K562 (cell line): ENCODE data around the gene RPS28. TPM values are rescaled to one million over a fixed set of nuclear protein-coding genes. Genes with fewer than 3 reads are reported as not detected.
A peak's percentile ranks its signal among the peaks of the same experiment; 100 is the strongest.

Experiments used
- ADNP ChIP-seq: fragments of 200-800 bp; sonication (Bioruptor generic); IDR thresholded peaks from 2 replicates; pipeline ENCODE4 v1.6.1; 2016; ENCODE audit warnings: missing genetic modification characterization, missing compliant biosample characterization
- CHD2 ChIP-seq: IDR thresholded peaks from 2 replicates; pipeline ENCODE4 v1.6.1; 2011; ENCODE audit warnings: low read depth, low read length
- EGR1 ChIP-seq: fragments of 450-650 bp; conservative IDR thresholded peaks from 2 replicates; pipeline ENCODE4 v1.6.1; 2017; ENCODE audit warnings: mild to moderate bottlenecking
- ILF3 ChIP-seq: fragments of 450-650 bp; IDR thresholded peaks from 2 replicates; pipeline ENCODE4 v1.6.1; 2018; ENCODE audit warnings: antibody characterized with exemption, mild to moderate bottlenecking, moderate library complexity, borderline replicate concordance
- JUN ChIP-seq, 2 experiments: sonication (generic) in 1 of 2; formaldehyde crosslinking in 1 of 2; IDR thresholded peaks; 2 replicates each; pipeline versions ENCODE4 v1.6.1 to v1.8.0; 2012 to 2022; ENCODE audit warnings: borderline replicate concordance in 2 of 2, mild to moderate bottlenecking in 2 of 2, improper control_type of control experiment in 1 of 2, low read depth in 1 of 2, low read length in 1 of 2, missing genetic modification reagents in 1 of 2
- MYBL2 ChIP-seq, 2 experiments: fragments of 450-650 bp in 1 of 2; sonication (generic) in 1 of 2; formaldehyde crosslinking in 1 of 2; IDR thresholded peaks; 2 replicates each; pipeline versions ENCODE4 v1.6.1 to v1.8.1; 2017 to 2022; ENCODE audit warnings: borderline replicate concordance in 1 of 2, inconsistent platforms in 1 of 2, low read depth in 1 of 2, mild to moderate bottlenecking in 1 of 2, missing genetic modification reagents in 1 of 2, moderate library complexity in 1 of 2
- NFE2 ChIP-seq: IDR thresholded peaks from 2 replicates; pipeline ENCODE4 v1.6.1; 2014; ENCODE audit warnings: antibody characterized with exemption, low read depth
- NFE2L1 ChIP-seq: fragments of 450-650 bp; IDR thresholded peaks from 2 replicates; pipeline ENCODE4 v1.6.1; 2016; ENCODE audit warnings: missing genetic modification characterization, low read depth, mild to moderate bottlenecking, missing compliant biosample characterization, moderate library complexity, borderline replicate concordance
- NFIC ChIP-seq: fragments of 450-650 bp; IDR thresholded peaks from 2 replicates; pipeline ENCODE4 v1.6.1; 2017; ENCODE audit warnings: mild to moderate bottlenecking, inconsistent platforms
- PPARD ChIP-seq: fragments of 250-450 bp; sonication (Bioruptor Pico); IDR thresholded peaks from 2 replicates; pipeline ENCODE4 v1.8.0; 2022; ENCODE audit warnings: inconsistent platforms, mild to moderate bottlenecking, moderate library complexity
- PTBP1 ChIP-seq: fragments of 200-400 bp; formaldehyde crosslinking; IDR thresholded peaks from 2 replicates; pipeline ENCODE4 v1.6.1; 2017; ENCODE audit warnings: low read depth, low read length
- RBFOX2 ChIP-seq: fragments of 200-400 bp; formaldehyde crosslinking; IDR thresholded peaks from 2 replicates; pipeline ENCODE4 v1.6.1; 2017; ENCODE audit warnings: low read depth, mild to moderate bottlenecking, low read length, moderate library complexity
- RBM22 ChIP-seq: fragments of 200-400 bp; formaldehyde crosslinking; IDR thresholded peaks from 2 replicates; pipeline ENCODE4 v1.6.1; 2018; ENCODE audit warnings: low read length, low read depth; ENCODE audit not compliant: poor library complexity, severe bottlenecking
- SIN3A ChIP-seq, 2 experiments: fragments of 150-350 bp in 1 of 2; IDR thresholded peaks; 2 replicates each; pipeline ENCODE4 v1.6.1; 2011 to 2016; ENCODE audit warnings: borderline replicate concordance in 2 of 2, low read depth in 2 of 2, low read length in 2 of 2, mild to moderate bottlenecking in 2 of 2, moderate library complexity in 2 of 2; ENCODE audit not compliant: control insufficient read depth in 1 of 2
- TAF15 ChIP-seq: fragments of 200-400 bp; formaldehyde crosslinking; IDR thresholded peaks from 2 replicates; pipeline ENCODE4 v1.6.1; 2017; ENCODE audit warnings: mild to moderate bottlenecking, low read depth, low read length, moderate library complexity
- TEAD2 ChIP-seq: fragments of 450-650 bp; IDR thresholded peaks from 2 replicates; pipeline ENCODE4 v1.6.1; 2016; ENCODE audit warnings: missing genetic modification characterization, control low read depth, missing compliant biosample characterization
- THAP7 ChIP-seq: fragments of 250-450 bp; sonication (Bioruptor Pico); IDR thresholded peaks from 2 replicates; pipeline ENCODE4 v1.5.0; 2021
- ZBTB1 ChIP-seq: sonication (generic); formaldehyde crosslinking; IDR thresholded peaks from 2 replicates; pipeline ENCODE4 v1.8.1; 2023; ENCODE audit warnings: missing genetic modification reagents, low read depth, mild to moderate bottlenecking, borderline replicate concordance
- ZC3H4 ChIP-seq: sonication (generic); formaldehyde crosslinking; IDR thresholded peaks from 2 replicates; pipeline ENCODE4 v1.9.0; 2021; ENCODE audit warnings: missing genetic modification reagents, borderline replicate concordance
- ZFP1 ChIP-seq: fragments of 450-650 bp; formaldehyde crosslinking; IDR thresholded peaks from 2 replicates; pipeline ENCODE4 v1.4.0; 2020; ENCODE audit warnings: mild to moderate bottlenecking, mixed read lengths
- ZKSCAN3 ChIP-seq: fragments of 250-450 bp; sonication (Bioruptor Pico); IDR thresholded peaks from 2 replicates; pipeline ENCODE4 v1.4.0; 2020
- ZNF12 ChIP-seq: sonication (generic); formaldehyde crosslinking; IDR thresholded peaks from 2 replicates; pipeline ENCODE4 v1.4.0; 2020; ENCODE audit warnings: mild to moderate bottlenecking, missing genetic modification reagents
- ZSCAN29 ChIP-seq: fragments of 450-650 bp; IDR thresholded peaks from 2 replicates; pipeline ENCODE4 v1.6.1; 2017
- ZZZ3 ChIP-seq: fragments of 450-650 bp; IDR thresholded peaks from 2 replicates; pipeline ENCODE4 v1.6.1; 2016; ENCODE audit warnings: antibody characterized with exemption, mild to moderate bottlenecking, moderate library complexity
- polyA plus RNA-seq, 8 experiments: library from polyadenylated mRNA; depleted of rRNA in 4 of 8; stranded (reverse) in 5 of 8; unstranded in 3 of 8; fragments of >200 nt; fragmentation: Nextera tagmentation in 2 of 8; fragmentation: Illumina TruSeq in 1 of 8; extraction: Ambion mirVana in 2 of 8; extraction: Trizol in 1 of 8; gene quantifications; 2 replicates each; pipeline versions ENCODE4 v1.2.1 to v1.2.3, GENCODE V29; 2011 to 2014; ENCODE audit warnings: inconsistent platforms in 1 of 8, missing spikeins in 1 of 8
- total RNA-seq, 7 experiments: library from RNA; depleted of rRNA in 6 of 7; stranded (reverse); fragments of >200 nt in 6 of 7; fragmentation: Illumina TruSeq in 2 of 7; extraction: Trizol in 2 of 7; gene quantifications; 2 replicates each; pipeline versions ENCODE4 v1.2.1 to v1.2.3, GENCODE V29; 2011 to 2021; ENCODE audit warnings: low replicate concordance in 1 of 7
- TF ChIP-seq, protein P1 (sequence below): fragments of 450-650 bp; formaldehyde crosslinking; IDR thresholded peaks from 2 replicates; pipeline ENCODE4 v1.4.0; 2020; ENCODE audit warnings: mild to moderate bottlenecking, moderate library complexity

RPS28 gene
- total and polyA plus RNA-seq, 9 of the 15 experiments (the other 6 are each of a cell fraction or from before 2014, with no cell fraction given), result 165 to 2,827 (median 1,303) TPM

GRCh38 chr19:8324186-8325050 lies 3.1 kb downstream of the RPS28 start (continued):
- TF ChIP-seq ZNF12 (CRISPR knock-in tag) (no peak), ZZZ3 (no peak), NFE2L1 (tag) (no peak), PTBP1 (no peak), MYBL2 (IDR thresholded peaks at IDR 0.05; ENCODE audit: low read depth) (no peak), MYBL2 (CRISPR knock-in tag; IDR thresholded peaks at IDR 0.05; ENCODE audit: borderline replicate concordance) (no peak), NFE2 (no peak), ZFP1 (CRISPR knock-in tag) (no peak), TAF15 (peak; percentile 89; the same call in 1 of the 2 replicates), ADNP (tag) (no peak), THAP7 (CRISPR knock-in tag) (peak; percentile 42; the same call in 1 of the 2 replicates), TEAD2 (no peak), PPARD (CRISPR knock-in tag) (no peak), RBFOX2 (peak; percentile 62), NFIC (0 out of 2 replicates have a peak, but pooled peaks have one; percentile 36), CHD2 (0 out of 2 replicates have a peak, but pooled peaks have one; percentile 6), JUN (IDR thresholded peaks at IDR 0.05; ENCODE audit: borderline replicate concordance, low read depth, low read length) (no peak), JUN (CRISPR knock-in tag; IDR thresholded peaks at IDR 0.05; ENCODE audit: borderline replicate concordance) (no peak), EGR1 (peak; percentile 45; the same call in 1 of the 2 replicates), ZSCAN29 (no peak), ZC3H4 (CRISPR knock-in tag) (no peak), SIN3A (IDR thresholded peaks at IDR 0.05; ENCODE audit: borderline replicate concordance in 2 of 2, control insufficient read depth in 1 of 2, low read depth in 2 of 2, low read length in 2 of 2) (peak in 1 of 2 experiments; percentile 58; a peak in 1 of 4 replicates), ZBTB1 (CRISPR knock-in tag) (no peak), ZKSCAN3 (no peak), RBM22 (peak; percentile 96), ILF3 (no peak)
- TF ChIP-seq, protein P1, sequence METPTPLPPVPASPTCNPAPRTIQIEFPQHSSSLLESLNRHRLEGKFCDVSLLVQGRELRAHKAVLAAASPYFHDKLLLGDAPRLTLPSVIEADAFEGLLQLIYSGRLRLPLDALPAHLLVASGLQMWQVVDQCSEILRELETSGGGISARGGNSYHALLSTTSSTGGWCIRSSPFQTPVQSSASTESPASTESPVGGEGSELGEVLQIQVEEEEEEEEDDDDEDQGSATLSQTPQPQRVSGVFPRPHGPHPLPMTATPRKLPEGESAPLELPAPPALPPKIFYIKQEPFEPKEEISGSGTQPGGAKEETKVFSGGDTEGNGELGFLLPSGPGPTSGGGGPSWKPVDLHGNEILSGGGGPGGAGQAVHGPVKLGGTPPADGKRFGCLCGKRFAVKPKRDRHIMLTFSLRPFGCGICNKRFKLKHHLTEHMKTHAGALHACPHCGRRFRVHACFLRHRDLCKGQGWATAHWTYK (CRISPR knock-in tag), result no peak
- TF ChIP-seq, all 486 proteins: peak for 22
